HepG2 (cell line): ENCODE data around the gene SYAP1. TPM values are rescaled to one million over a fixed set of nuclear protein-coding genes. Genes with fewer than 3 reads are reported as not detected.

Experiments
- ATAC-seq: fragments of 200-7000 bp; cut with Tn5 transposase; 3 replicates; pipeline ENCODE4 v1.9.1; 2020; ENCODE audit warnings: mild to moderate bottlenecking, moderate library complexity
- BruUV-seq: library from RNA; stranded (reverse); fragments of 400-500 nt; replicated peaks from 2 replicates; lab custom pipeline; 2021; lab: Mats Ljungman, UMichigan
- CTCF ChIA-PET: fragments of 300-600 bp; formaldehyde crosslinking; extraction: SDS; loops from one replicate; lab custom pipeline; 2021; ENCODE audit warnings: low total read pairs, inconsistent platforms, low intra/inter-chr PET ratio; lab: Yijun Ruan, JAX
- POLR2A ChIA-PET: fragments of 350-600 bp; sonication (Branson Sonifier 250); formaldehyde crosslinking; loops from one replicate; lab custom pipeline; 2020; ENCODE audit warnings: antibody characterized with exemption, inconsistent platforms; lab: Yijun Ruan, JAX
- DNase-seq: peaks from one replicate; pipeline ENCODE4 v3.0.0-alpha.2; 2015; ENCODE audit warnings: low spot score
- FAIRE-seq: peaks from 3 replicates; lab custom pipeline; 2011; peaks lifted over from hg19 to GRCh38; lab: Jason Lieb, UNC
- H2AFZ ChIP-seq: one replicate; pipeline ENCODE4 v1.6.1; 2011; ENCODE audit warnings: low read length, inconsistent platforms
- H3K27ac ChIP-seq: fragments of 300-600 bp; 3 replicates; pipeline ENCODE4 v1.8.0; 2011; ENCODE audit warnings: mixed run types, mild to moderate bottlenecking, mixed read lengths, low read length, inconsistent platforms; ENCODE audit not compliant: insufficient read depth; ENCODE audit errors: extremely low read length
- H3K27me3 ChIP-seq, 2 experiments: fragments of 200-600 bp in 1 of 2; 2 replicates in 1 of 2; 3 replicates in 1 of 2; pipeline versions ENCODE4 v1.6.0 to v1.8.0; 2011; ENCODE audit warnings: low read length in 2 of 2, mild to moderate bottlenecking in 2 of 2, moderate library complexity in 2 of 2, inconsistent platforms in 1 of 2; ENCODE audit not compliant: insufficient read depth in 2 of 2, control insufficient read depth in 1 of 2
- H3K36me3 ChIP-seq, 2 experiments: fragments of 200-600 bp in 1 of 2; replicated peaks in 1 of 2; 2 replicates in 1 of 2; 3 replicates in 1 of 2; pipeline versions ENCODE4 v1.5.1 to v1.8.0; 2011; ENCODE audit warnings: low read length in 2 of 2, inconsistent platforms in 1 of 2; ENCODE audit not compliant: insufficient read depth in 2 of 2, control insufficient read depth in 1 of 2
- H3K4me1 ChIP-seq: 2 replicates; pipeline ENCODE4 v1.5.1; 2012; ENCODE audit warnings: low read length, inconsistent platforms; ENCODE audit not compliant: insufficient read depth
- H3K4me2 ChIP-seq: 2 replicates; pipeline ENCODE4 v1.6.0; 2011; ENCODE audit warnings: low read depth, low read length, inconsistent platforms
- H3K4me3 ChIP-seq, 3 experiments: fragments of 200-600 bp in 1 of 3; sonication (generic), shearing (Covaris generic) in 1 of 3; replicated peaks in 1 of 3; 2 replicates each; pipeline ENCODE4 v1.5.1; 2011 to 2016; ENCODE audit warnings: low read length in 3 of 3, inconsistent platforms in 2 of 3, low read depth in 2 of 3, mild to moderate bottlenecking in 2 of 3, control low read depth in 1 of 3, mixed read lengths in 1 of 3; ENCODE audit not compliant: insufficient read depth in 1 of 3
- H3K79me2 ChIP-seq: one replicate; pipeline ENCODE4 v1.6.1; 2011; ENCODE audit warnings: low read length, inconsistent platforms; ENCODE audit not compliant: insufficient read depth
- H3K9ac ChIP-seq: 2 replicates; pipeline ENCODE4 v1.6.0; 2011; ENCODE audit warnings: mild to moderate bottlenecking, low read depth, low read length, inconsistent platforms; ENCODE audit not compliant: insufficient read depth
- H3K9me3 ChIP-seq: 2 replicates; pipeline ENCODE4 v1.5.1; 2012; ENCODE audit warnings: mild to moderate bottlenecking, low read length
- H4K20me1 ChIP-seq: 2 replicates; pipeline ENCODE4 v1.6.0; 2011; ENCODE audit warnings: inconsistent platforms, mild to moderate bottlenecking, low read length, moderate library complexity; ENCODE audit not compliant: insufficient read depth
- FOXO1 ChIP-seq: sonication (generic); formaldehyde crosslinking; IDR thresholded peaks from 2 replicates; pipeline ENCODE4 v1.4.0; 2020; ENCODE audit warnings: missing genetic modification reagents
- GFI1 ChIP-seq: sonication (generic); formaldehyde crosslinking; IDR thresholded peaks from 2 replicates; pipeline ENCODE4 v1.5.0; 2020; ENCODE audit warnings: missing genetic modification reagents, mild to moderate bottlenecking, borderline replicate concordance
- TARDBP ChIP-seq: sonication (generic); formaldehyde crosslinking; IDR thresholded peaks from 2 replicates; pipeline ENCODE4 v1.8.0; 2022; ENCODE audit warnings: mild to moderate bottlenecking, missing genetic modification reagents
- ZNF121 ChIP-seq: sonication (generic); formaldehyde crosslinking; IDR thresholded peaks from 2 replicates; pipeline ENCODE4 v1.5.0; 2020; ENCODE audit warnings: mild to moderate bottlenecking, missing genetic modification reagents
- ZNF451 ChIP-seq: sonication (generic); formaldehyde crosslinking; IDR thresholded peaks from 2 replicates; pipeline ENCODE4 v1.5.0; 2020; ENCODE audit warnings: mild to moderate bottlenecking, missing genetic modification reagents
- ZNF496 ChIP-seq: sonication (generic); formaldehyde crosslinking; IDR thresholded peaks from 2 replicates; pipeline ENCODE4 v1.8.1; 2023; ENCODE audit warnings: mild to moderate bottlenecking, moderate library complexity, missing genetic modification reagents; ENCODE audit not compliant: insufficient replicate concordance
- ZNF678 ChIP-seq: sonication (generic); formaldehyde crosslinking; IDR thresholded peaks from 2 replicates; pipeline ENCODE4 v1.4.0; 2020; ENCODE audit warnings: mild to moderate bottlenecking, missing genetic modification reagents
- ZNF792 ChIP-seq: IDR thresholded peaks from 2 replicates; pipeline ENCODE4 v1.6.1; 2016
- WGBS: methylation state at CpG from one replicate; pipeline ENCODE4 v1.1.6; 2017; ENCODE audit warnings: low lambda C conversion rate; 5-methylcytosine and 5-hydroxymethylcytosine counted together
- in situ Hi-C: cut with HindIII; loops from 2 replicates; pipeline ENCODE4 v1.10.0; 2017; ENCODE audit warnings: low pct_unique_long_range_greater_than_20kb; ENCODE audit not compliant: extremely low pct_ligation_motif_present
- intact Hi-C: fragments of 100-400 bp; cut with micrococcal nuclease; formaldehyde crosslinking; loops from one replicate; pipeline ENCODE4 v1.10.0; 2022; ENCODE audit not compliant: unreplicated experiment
- polyA plus RNA-seq, 8 experiments: library from polyadenylated mRNA; depleted of rRNA in 3 of 8; stranded (reverse) in 7 of 8; unstranded in 1 of 8; fragments of >200 nt; fragmentation: Illumina TruSeq in 4 of 8; extraction: Trizol in 4 of 8; gene quantifications; 2 replicates each; pipeline versions ENCODE4 v1.2.1 to v1.2.3, GENCODE V29; 2011 to 2016; ENCODE audit warnings: low read depth in 4 of 8, missing spikeins in 1 of 8, mixed read lengths in 1 of 8; ENCODE audit not compliant: insufficient read depth in 1 of 8
- total RNA-seq, 5 experiments: library from RNA; depleted of rRNA; stranded (reverse); fragments of >200 nt; fragmentation: Illumina TruSeq; extraction: Trizol; gene quantifications; 2 replicates each; pipeline ENCODE4 v1.2.3, GENCODE V29; 2016; ENCODE audit warnings: low read depth in 1 of 5
- TF ChIP-seq, protein P1 (sequence below): sonication (generic); formaldehyde crosslinking; IDR thresholded peaks from 2 replicates; pipeline ENCODE4 v1.5.0; 2020; ENCODE audit warnings: mild to moderate bottlenecking, missing genetic modification reagents, moderate library complexity
- TF ChIP-seq, protein P2 (sequence below): sonication (generic); formaldehyde crosslinking; IDR thresholded peaks from 2 replicates; pipeline ENCODE4 v1.4.0; 2020; ENCODE audit warnings: missing genetic modification reagents

Gene SYAP1
- total and polyA plus RNA-seq, 2 of the 13 experiments (the other 11 are each of a cell fraction or from before 2014, with no cell fraction given) = 4.9 to 18.5 TPM

- intact Hi-C loops = no loop called here
- H3K9me3 ChIP-seq = no peaks in the 10 kb centered on the region
- no CpG with 5 or more reads among the region's 1 CpG for WGBS
These were observed 43.2 kb downstream of the SYAP1 start for GRCh38 chrX:16762579-16762978.

More at GRCh38 chrX:16762579-16762978, 43.2 kb downstream of the SYAP1 start:
- BruUV-seq = no TSS peak
- no peak overlapping the region for H2AFZ ChIP-seq
- no peak overlapping the region for H3K4me3 ChIP-seq
- H3K36me3 ChIP-seq = peaks cover 0 to 4% of the 10 kb centered on the region in 2 experiments; a peak in 1 of 5 replicates
- H3K27ac ChIP-seq = no peak overlapping the region
- no peaks in the 10 kb centered on the region for H3K4me1 ChIP-seq
- no peaks in the 10 kb centered on the region for H4K20me1 ChIP-seq
- no peak overlapping the region for H3K4me2 ChIP-seq
- no peaks in the 10 kb centered on the region for H3K27me3 ChIP-seq
- ChIA-PET CTCF (no interaction called here), POLR2A (interaction anchor here (1.6 kb wide), 1 partner anchor 9 kb away, joined by 10 read pairs; no protein-coding TSS in a partner anchor)
- H3K79me2 ChIP-seq = no peaks in the 10 kb centered on the region
- no peak for DNase-seq
- in situ Hi-C loops = no loop called here
- no peak overlapping the region for H3K9ac ChIP-seq
- no peak for ATAC-seq
- FAIRE-seq = no peak
- TF ChIP-seq GFI1 (CRISPR knock-in tag) (no peak), ZNF496 (CRISPR knock-in tag) (no peak), ZNF792 (CRISPR knock-in tag) (no peak), ZNF451 (no peak), TARDBP (CRISPR knock-in tag) (no peak), ZNF121 (no peak), FOXO1 (CRISPR knock-in tag) (no peak), ZNF678 (CRISPR knock-in tag) (no peak)
- TF ChIP-seq, protein P1, sequence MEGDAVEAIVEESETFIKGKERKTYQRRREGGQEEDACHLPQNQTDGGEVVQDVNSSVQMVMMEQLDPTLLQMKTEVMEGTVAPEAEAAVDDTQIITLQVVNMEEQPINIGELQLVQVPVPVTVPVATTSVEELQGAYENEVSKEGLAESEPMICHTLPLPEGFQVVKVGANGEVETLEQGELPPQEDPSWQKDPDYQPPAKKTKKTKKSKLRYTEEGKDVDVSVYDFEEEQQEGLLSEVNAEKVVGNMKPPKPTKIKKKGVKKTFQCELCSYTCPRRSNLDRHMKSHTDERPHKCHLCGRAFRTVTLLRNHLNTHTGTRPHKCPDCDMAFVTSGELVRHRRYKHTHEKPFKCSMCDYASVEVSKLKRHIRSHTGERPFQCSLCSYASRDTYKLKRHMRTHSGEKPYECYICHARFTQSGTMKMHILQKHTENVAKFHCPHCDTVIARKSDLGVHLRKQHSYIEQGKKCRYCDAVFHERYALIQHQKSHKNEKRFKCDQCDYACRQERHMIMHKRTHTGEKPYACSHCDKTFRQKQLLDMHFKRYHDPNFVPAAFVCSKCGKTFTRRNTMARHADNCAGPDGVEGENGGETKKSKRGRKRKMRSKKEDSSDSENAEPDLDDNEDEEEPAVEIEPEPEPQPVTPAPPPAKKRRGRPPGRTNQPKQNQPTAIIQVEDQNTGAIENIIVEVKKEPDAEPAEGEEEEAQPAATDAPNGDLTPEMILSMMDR (CRISPR knock-in tag) = no peak
- TF ChIP-seq, protein P2, sequence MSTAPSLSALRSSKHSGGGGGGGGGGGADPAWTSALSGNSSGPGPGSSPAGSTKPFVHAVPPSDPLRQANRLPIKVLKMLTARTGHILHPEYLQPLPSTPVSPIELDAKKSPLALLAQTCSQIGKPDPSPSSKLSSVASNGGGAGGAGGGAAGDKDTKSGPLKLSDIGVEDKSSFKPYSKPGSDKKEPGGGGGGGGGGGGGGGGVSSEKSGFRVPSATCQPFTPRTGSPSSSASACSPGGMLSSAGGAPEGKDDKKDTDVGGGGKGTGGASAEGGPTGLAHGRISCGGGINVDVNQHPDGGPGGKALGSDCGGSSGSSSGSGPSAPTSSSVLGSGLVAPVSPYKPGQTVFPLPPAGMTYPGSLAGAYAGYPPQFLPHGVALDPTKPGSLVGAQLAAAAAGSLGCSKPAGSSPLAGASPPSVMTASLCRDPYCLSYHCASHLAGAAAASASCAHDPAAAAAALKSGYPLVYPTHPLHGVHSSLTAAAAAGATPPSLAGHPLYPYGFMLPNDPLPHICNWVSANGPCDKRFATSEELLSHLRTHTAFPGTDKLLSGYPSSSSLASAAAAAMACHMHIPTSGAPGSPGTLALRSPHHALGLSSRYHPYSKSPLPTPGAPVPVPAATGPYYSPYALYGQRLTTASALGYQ (CRISPR knock-in tag) = no peak
- TF ChIP-seq, all 625 proteins: peak for 0
